Measurements from ENCODE around the gene CUEDC1. TPM values are rescaled to one million over a fixed set of nuclear protein-coding genes. Genes with fewer than 3 reads are reported as not detected.

CUEDC1 gene
- total RNA-seq, 4 donors from 2014 or later: 20.2 to 27.3 (median 24.6) TPM

GRCh38 chr17:57985675-57985974 lies 30.4 kb upstream of the CUEDC1 start:
- no peak for TF ChIP-seq EP300 (IDR thresholded peaks at IDR 0.05; ENCODE audit: low read depth)
- peak in 1 of 3 donors; percentile 57 for TF ChIP-seq POLR2AphosphoS5 (IDR thresholded peaks at IDR 0.05)
- H3K27ac ChIP-seq: peak overlapping the region; percentile 93 to 97 (median 96)
- in situ Hi-C loops (cut with MboI; ENCODE audit: low pct_ligation_motif_present in 1 of 4, low pct_unique_long_range_greater_than_20kb in 1 of 4, low sequenced_read_pairs in 3 of 4): loop anchor here in 1 of 4 donors (25.0 kb wide), 1 partner anchor 102 kb away; the partner anchor contains the start of gene DYNLL2
- H3K27me3 ChIP-seq: no peaks in the 10 kb centered on the region
- H3K4me1 ChIP-seq: peaks cover 28 to 71% (median 39%) of the 10 kb centered on the region in 4 donors
- intact Hi-C loops (cut with DNase I; ENCODE audit: low total_unique reads): loop anchor here (5.0 kb wide), 1 partner anchor 43 kb away; no protein-coding TSS in a partner anchor
- peak overlapping the region in 1 of 4 donors; percentile 9 for H3K4me3 ChIP-seq
- peaks cover 0 to 14% (median 5%) of the 10 kb centered on the region in 4 donors for H3K36me3 ChIP-seq
- DNase-seq: no peak
- no peaks in the 10 kb centered on the region for H3K9me3 ChIP-seq
- WGBS, 2 donors (ENCODE audit: low coverage in 1 of 2): 0 to 16% methylated on average over 1 of the region's 1 CpG

GRCh38 chr17:57984936-57985674 lies 29.9 kb upstream of the CUEDC1 start:
- no peak for TF ChIP-seq POLR2A (IDR thresholded peaks at IDR 0.05)
- no peak for TF ChIP-seq CTCF (IDR thresholded peaks at IDR 0.05)
- TF ChIP-seq EP300 (IDR thresholded peaks at IDR 0.05; ENCODE audit: low read depth): no peak
- TF ChIP-seq POLR2AphosphoS5 (IDR thresholded peaks at IDR 0.05): no peak
- H3K9me3 ChIP-seq: no peaks in the 10 kb centered on the region
- 37 to 52% methylated on average over 4 of the region's 4 CpGs for WGBS, 2 donors (ENCODE audit: low coverage in 1 of 2)
- peak overlapping the region; percentile 93 to 97 (median 96) for H3K27ac ChIP-seq
- peaks cover 28 to 70% (median 39%) of the 10 kb centered on the region in 4 donors for H3K4me1 ChIP-seq
- DNase-seq: no peak
- peaks cover 0 to 19% (median 8%) of the 10 kb centered on the region in 4 donors for H3K36me3 ChIP-seq
- in situ Hi-C loops (cut with MboI; ENCODE audit: low pct_ligation_motif_present in 1 of 4, low pct_unique_long_range_greater_than_20kb in 1 of 4, low sequenced_read_pairs in 3 of 4): loop anchor here in 1 of 4 donors (25.0 kb wide), 1 partner anchor 102 kb away; the partner anchor contains the start of gene DYNLL2
- no peaks in the 10 kb centered on the region for H3K27me3 ChIP-seq
- intact Hi-C loops (cut with DNase I; ENCODE audit: low total_unique reads): loop anchor here (5.0 kb wide), 1 partner anchor 43 kb away; no protein-coding TSS in a partner anchor
- H3K4me3 ChIP-seq: peak overlapping the region in 1 of 4 donors; percentile 9

GRCh38 chr17:57984261-57984890 lies 29.2 kb upstream of the CUEDC1 start:
- no peak for TF ChIP-seq EP300 (IDR thresholded peaks at IDR 0.05; ENCODE audit: low read depth)
- no peak for TF ChIP-seq CTCF (IDR thresholded peaks at IDR 0.05)
- TF ChIP-seq POLR2A (IDR thresholded peaks at IDR 0.05): no peak
- TF ChIP-seq POLR2AphosphoS5 (IDR thresholded peaks at IDR 0.05): no peak
- 38 to 52% methylated on average over 4 of the region's 4 CpGs for WGBS, 2 donors (ENCODE audit: low coverage in 1 of 2)
- intact Hi-C loops (cut with DNase I; ENCODE audit: low total_unique reads): no loop called here
- in situ Hi-C loops (cut with MboI; ENCODE audit: low pct_ligation_motif_present in 1 of 4, low pct_unique_long_range_greater_than_20kb in 1 of 4, low sequenced_read_pairs in 3 of 4): loop anchor here in 1 of 4 donors (25.0 kb wide), 1 partner anchor 103 kb away; the partner anchor contains the start of gene DYNLL2
- no peaks in the 10 kb centered on the region for H3K9me3 ChIP-seq
- peaks cover 28 to 63% (median 38%) of the 10 kb centered on the region in 4 donors for H3K4me1 ChIP-seq
- DNase-seq: no peak
- peaks cover 0 to 26% (median 9%) of the 10 kb centered on the region in 4 donors for H3K36me3 ChIP-seq
- H3K27ac ChIP-seq: peak overlapping the region; percentile 93 to 97 (median 96)
- no peaks in the 10 kb centered on the region for H3K27me3 ChIP-seq
- H3K4me3 ChIP-seq: peak overlapping the region in 1 of 4 donors; percentile 9

- no peaks in the 10 kb centered on the region for H3K9me3 ChIP-seq
- TF ChIP-seq POLR2A (IDR thresholded peaks at IDR 0.05) (no peak), CTCF (IDR thresholded peaks at IDR 0.05) (no peak), EP300 (IDR thresholded peaks at IDR 0.05; ENCODE audit: low read depth) (no peak), POLR2AphosphoS5 (IDR thresholded peaks at IDR 0.05) (no peak)
- WGBS, 2 donors (ENCODE audit: low coverage in 1 of 2): 67% methylated on average over 1 of the region's 1 CpG; no CpG with 5 or more reads in 1 of the 2 donors
- in situ Hi-C loops (cut with MboI; ENCODE audit: low pct_ligation_motif_present in 1 of 4, low pct_unique_long_range_greater_than_20kb in 1 of 4, low sequenced_read_pairs in 3 of 4) (loop anchor here in 1 of 4 donors (25.0 kb wide), 1 partner anchor 104 kb away; the partner anchor contains the start of gene DYNLL2), intact Hi-C loops (cut with DNase I; ENCODE audit: low total_unique reads) (no loop called here)
- peaks cover 0 to 36% (median 14%) of the 10 kb centered on the region in 4 donors for H3K36me3 ChIP-seq
- H3K27ac ChIP-seq: peak overlapping the region in 3 of 4 donors; percentile 93 to 97 (median 96)
- no peak overlapping the region for H3K4me3 ChIP-seq
- H3K27me3 ChIP-seq: no peaks in the 10 kb centered on the region
- DNase-seq: no peak
- peaks cover 28 to 62% (median 33%) of the 10 kb centered on the region in 4 donors for H3K4me1 ChIP-seq
These were observed 28.2 kb upstream of the CUEDC1 start for GRCh38 chr17:57983446-57983845.

Data from transverse colon (tissue), 4 donors.